SK-N-SH treated with all-trans-retinoic acid at 6 μM for 48 hours (cell line): ENCODE data around the gene SYP.

Experiments used
- ATAC-seq: fragments of 200-7000 bp; cut with Tn5 transposase; 3 replicates; pipeline ENCODE4 v1.9.1; 2020; ENCODE audit warnings: mild to moderate bottlenecking, moderate library complexity
- ARNTL ChIP-seq: fragments of 450-650 bp; formaldehyde crosslinking; IDR thresholded peaks from 2 replicates; pipeline ENCODE4 v1.5.0; 2020; ENCODE audit warnings: low read depth, mild to moderate bottlenecking, moderate library complexity, borderline replicate concordance
- BACH2 ChIP-seq: fragments of 250-450 bp; sonication (Bioruptor Pico); IDR thresholded peaks from 2 replicates; pipeline ENCODE4 v1.9.0; 2021; ENCODE audit warnings: mild to moderate bottlenecking, borderline replicate concordance
- CSDC2 ChIP-seq: fragments of 250-450 bp; sonication (Bioruptor Pico); IDR thresholded peaks from 2 replicates; pipeline ENCODE4 v1.5.0; 2020; ENCODE audit warnings: mild to moderate bottlenecking, moderate library complexity
- ESRRG ChIP-seq: fragments of 250-450 bp; sonication (Bioruptor Pico); IDR thresholded peaks from 2 replicates; pipeline ENCODE4 v1.6.1; 2021; ENCODE audit warnings: mild to moderate bottlenecking
- GLIS3 ChIP-seq: fragments of 250-450 bp; sonication (Bioruptor Pico); IDR thresholded peaks from 2 replicates; pipeline ENCODE4 v1.5.0; 2020; ENCODE audit warnings: mild to moderate bottlenecking, moderate library complexity
- ISL1 ChIP-seq: fragments of 250-450 bp; sonication (Bioruptor Pico); IDR thresholded peaks from 2 replicates; pipeline ENCODE4 v2.1.2; 2022; ENCODE audit warnings: mild to moderate bottlenecking, moderate library complexity
- OSR1 ChIP-seq: fragments of 250-450 bp; sonication (Bioruptor Pico); IDR thresholded peaks from 2 replicates; pipeline ENCODE4 v1.8.0; 2022; ENCODE audit warnings: moderate library complexity, mild to moderate bottlenecking, inconsistent platforms
- PPARA ChIP-seq: fragments of 250-450 bp; sonication (Bioruptor Pico); IDR thresholded peaks from 2 replicates; pipeline ENCODE4 v1.5.0; 2020; ENCODE audit warnings: mild to moderate bottlenecking, borderline replicate concordance
- RARB ChIP-seq: fragments of 250-450 bp; sonication (Bioruptor Pico); IDR thresholded peaks from 2 replicates; pipeline ENCODE4 v1.8.0; 2021; ENCODE audit warnings: mild to moderate bottlenecking, moderate library complexity
- SNAI2 ChIP-seq: fragments of 250-450 bp; sonication (Bioruptor Pico); IDR thresholded peaks from 2 replicates; pipeline ENCODE4 v1.5.0; 2020; ENCODE audit warnings: mild to moderate bottlenecking, moderate library complexity
- TCF4 ChIP-seq: fragments of 250-450 bp; sonication (Bioruptor Pico); IDR thresholded peaks from 2 replicates; pipeline ENCODE4 v1.8.0; 2021; ENCODE audit warnings: mild to moderate bottlenecking, moderate library complexity, borderline replicate concordance
- TOX ChIP-seq: fragments of 250-450 bp; sonication (Bioruptor Pico); IDR thresholded peaks from 2 replicates; pipeline ENCODE4 v1.8.0; 2021; ENCODE audit warnings: mild to moderate bottlenecking, moderate library complexity, borderline replicate concordance
- ZFP3 ChIP-seq: fragments of 250-450 bp; sonication (Bioruptor Pico); IDR thresholded peaks from 2 replicates; pipeline ENCODE4 v1.5.0; 2020; ENCODE audit warnings: mild to moderate bottlenecking, moderate library complexity
- ZNF565 ChIP-seq: fragments of 450-650 bp; formaldehyde crosslinking; conservative IDR thresholded peaks from 2 replicates; pipeline ENCODE4 v1.5.0; 2020; ENCODE audit warnings: low read depth, mild to moderate bottlenecking, moderate library complexity
- ZNF70 ChIP-seq: fragments of 450-650 bp; formaldehyde crosslinking; IDR thresholded peaks from 2 replicates; pipeline ENCODE4 v1.5.0; 2020; ENCODE audit warnings: mild to moderate bottlenecking, moderate library complexity
- ZNF8 ChIP-seq: fragments of 450-650 bp; formaldehyde crosslinking; IDR thresholded peaks from 2 replicates; pipeline ENCODE4 v1.5.0; 2020; ENCODE audit warnings: mild to moderate bottlenecking, moderate library complexity
- TF ChIP-seq, protein P1 (sequence below): fragments of 250-450 bp; sonication (Bioruptor Pico); IDR thresholded peaks from 2 replicates; pipeline ENCODE4 v1.8.0; 2021; ENCODE audit warnings: low read depth, mild to moderate bottlenecking, moderate library complexity, borderline replicate concordance
- TF ChIP-seq, protein P2 (sequence below): fragments of 250-450 bp; sonication (Bioruptor Pico); IDR thresholded peaks from 2 replicates; pipeline ENCODE4 v1.8.0; 2020; ENCODE audit warnings: mild to moderate bottlenecking, moderate library complexity, borderline replicate concordance
- TF ChIP-seq, protein P3 (sequence below): fragments of 250-450 bp; sonication (Bioruptor Pico); IDR thresholded peaks from 2 replicates; pipeline ENCODE4 v1.5.0; 2020; ENCODE audit warnings: mild to moderate bottlenecking, moderate library complexity
- TF ChIP-seq, protein P4 (sequence below): fragments of 250-450 bp; sonication (Bioruptor Pico); IDR thresholded peaks from 2 replicates; pipeline ENCODE4 v1.5.1; 2021; ENCODE audit warnings: mild to moderate bottlenecking, moderate library complexity
- TF ChIP-seq, protein P5 (sequence below): fragments of 250-450 bp; sonication (Bioruptor Pico); IDR thresholded peaks from 2 replicates; pipeline ENCODE4 v1.5.1; 2020; ENCODE audit warnings: low read depth, mild to moderate bottlenecking, moderate library complexity

SYP gene

DNA sequence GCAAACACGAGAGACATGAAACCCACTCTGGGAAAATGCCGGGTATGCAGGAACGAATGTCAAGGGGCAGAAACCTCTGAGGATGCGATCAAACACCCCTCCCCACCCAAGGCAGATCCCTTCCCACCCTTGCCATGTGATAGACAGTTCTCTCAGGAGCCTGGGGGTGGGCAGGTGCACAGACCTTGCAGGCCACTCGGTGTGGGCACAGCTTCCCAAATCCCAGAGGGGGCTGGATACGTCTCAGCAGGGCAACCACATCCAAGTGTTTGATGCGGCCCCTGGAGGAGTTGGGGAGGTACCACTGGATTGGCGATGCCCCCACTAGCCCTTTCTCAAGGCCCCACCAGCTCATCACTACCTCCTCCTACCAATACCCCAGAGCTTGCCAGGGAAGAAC is 10.4 kb upstream of the SYP start (continued):
- TF ChIP-seq, protein P1, sequence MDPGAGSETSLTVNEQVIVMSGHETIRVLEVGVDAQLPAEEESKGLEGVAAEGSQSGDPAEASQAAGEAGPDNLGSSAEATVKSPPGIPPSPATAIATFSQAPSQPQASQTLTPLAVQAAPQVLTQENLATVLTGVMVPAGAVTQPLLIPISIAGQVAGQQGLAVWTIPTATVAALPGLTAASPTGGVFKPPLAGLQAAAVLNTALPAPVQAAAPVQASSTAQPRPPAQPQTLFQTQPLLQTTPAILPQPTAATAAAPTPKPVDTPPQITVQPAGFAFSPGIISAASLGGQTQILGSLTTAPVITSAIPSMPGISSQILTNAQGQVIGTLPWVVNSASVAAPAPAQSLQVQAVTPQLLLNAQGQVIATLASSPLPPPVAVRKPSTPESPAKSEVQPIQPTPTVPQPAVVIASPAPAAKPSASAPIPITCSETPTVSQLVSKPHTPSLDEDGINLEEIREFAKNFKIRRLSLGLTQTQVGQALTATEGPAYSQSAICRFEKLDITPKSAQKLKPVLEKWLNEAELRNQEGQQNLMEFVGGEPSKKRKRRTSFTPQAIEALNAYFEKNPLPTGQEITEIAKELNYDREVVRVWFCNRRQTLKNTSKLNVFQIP (CRISPR knock-in tag), result no peak
- TF ChIP-seq OSR1 (CRISPR knock-in tag), result no peak
- TF ChIP-seq ARNTL (CRISPR knock-in tag), result no peak
- no peak for TF ChIP-seq ESRRG
- TF ChIP-seq, protein P2, sequence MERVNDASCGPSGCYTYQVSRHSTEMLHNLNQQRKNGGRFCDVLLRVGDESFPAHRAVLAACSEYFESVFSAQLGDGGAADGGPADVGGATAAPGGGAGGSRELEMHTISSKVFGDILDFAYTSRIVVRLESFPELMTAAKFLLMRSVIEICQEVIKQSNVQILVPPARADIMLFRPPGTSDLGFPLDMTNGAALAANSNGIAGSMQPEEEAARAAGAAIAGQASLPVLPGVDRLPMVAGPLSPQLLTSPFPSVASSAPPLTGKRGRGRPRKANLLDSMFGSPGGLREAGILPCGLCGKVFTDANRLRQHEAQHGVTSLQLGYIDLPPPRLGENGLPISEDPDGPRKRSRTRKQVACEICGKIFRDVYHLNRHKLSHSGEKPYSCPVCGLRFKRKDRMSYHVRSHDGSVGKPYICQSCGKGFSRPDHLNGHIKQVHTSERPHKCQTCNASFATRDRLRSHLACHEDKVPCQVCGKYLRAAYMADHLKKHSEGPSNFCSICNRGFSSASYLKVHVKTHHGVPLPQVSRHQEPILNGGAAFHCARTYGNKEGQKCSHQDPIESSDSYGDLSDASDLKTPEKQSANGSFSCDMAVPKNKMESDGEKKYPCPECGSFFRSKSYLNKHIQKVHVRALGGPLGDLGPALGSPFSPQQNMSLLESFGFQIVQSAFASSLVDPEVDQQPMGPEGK (CRISPR knock-in tag), result no peak
- TF ChIP-seq BACH2 (CRISPR knock-in tag), result no peak
- TF ChIP-seq ZNF8 (CRISPR knock-in tag), result no peak

DNA sequence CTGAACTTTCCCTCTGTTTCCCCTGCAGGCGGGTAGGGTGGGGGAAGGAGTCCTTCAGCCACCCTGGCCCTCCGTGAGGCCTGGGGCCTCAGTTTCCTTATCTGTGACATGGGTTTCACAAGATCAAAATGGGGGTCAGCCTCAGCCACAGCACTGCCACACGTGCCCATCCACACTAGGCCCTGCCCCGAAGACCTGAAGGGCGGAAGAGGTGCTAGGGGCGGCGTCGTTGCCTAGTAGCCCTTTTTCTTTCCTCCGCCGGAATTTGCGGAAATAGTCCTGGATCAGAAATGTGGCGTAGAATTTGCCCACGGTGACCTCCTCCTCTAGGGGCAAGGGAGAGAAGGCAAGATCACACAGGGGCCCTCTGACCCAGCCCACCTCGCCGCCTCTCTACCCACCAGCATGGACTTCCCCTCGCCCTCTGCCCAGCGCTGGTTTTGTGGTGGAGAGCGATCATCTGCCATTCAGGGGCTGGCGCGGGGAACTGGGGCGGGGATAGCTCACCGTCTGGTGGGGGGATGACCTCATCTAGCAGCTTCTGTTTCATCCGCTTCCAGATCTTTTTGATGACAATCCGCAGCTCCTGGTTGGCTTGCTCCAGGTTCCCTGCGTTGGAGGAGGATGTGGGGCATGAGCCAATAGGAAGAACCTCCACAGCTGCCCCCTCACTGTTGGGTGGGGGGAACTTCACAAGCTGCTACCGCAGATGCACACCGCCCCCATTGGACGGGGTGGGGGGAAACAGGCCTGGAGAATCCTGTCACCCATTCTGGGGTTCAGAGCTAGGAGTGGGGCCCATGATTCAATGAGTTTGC is 9.7 kb upstream of the SYP start:
- ATAC-seq, result no peak
- TF ChIP-seq ZNF70 (CRISPR knock-in tag) (no peak), ZNF565 (CRISPR knock-in tag) (no peak), TOX (CRISPR knock-in tag) (no peak), BACH2 (CRISPR knock-in tag) (no peak), ESRRG (no peak), RARB (CRISPR knock-in tag) (no peak), ZFP3 (CRISPR knock-in tag) (no peak), OSR1 (CRISPR knock-in tag) (no peak), TCF4 (CRISPR knock-in tag) (no peak), ARNTL (CRISPR knock-in tag) (no peak), ZNF8 (CRISPR knock-in tag) (no peak), SNAI2 (CRISPR knock-in tag) (no peak), ISL1 (no peak), GLIS3 (CRISPR knock-in tag) (no peak), CSDC2 (CRISPR knock-in tag) (no peak), PPARA (no peak)
- TF ChIP-seq, protein P2 (CRISPR knock-in tag), result no peak
- TF ChIP-seq, protein P3, sequence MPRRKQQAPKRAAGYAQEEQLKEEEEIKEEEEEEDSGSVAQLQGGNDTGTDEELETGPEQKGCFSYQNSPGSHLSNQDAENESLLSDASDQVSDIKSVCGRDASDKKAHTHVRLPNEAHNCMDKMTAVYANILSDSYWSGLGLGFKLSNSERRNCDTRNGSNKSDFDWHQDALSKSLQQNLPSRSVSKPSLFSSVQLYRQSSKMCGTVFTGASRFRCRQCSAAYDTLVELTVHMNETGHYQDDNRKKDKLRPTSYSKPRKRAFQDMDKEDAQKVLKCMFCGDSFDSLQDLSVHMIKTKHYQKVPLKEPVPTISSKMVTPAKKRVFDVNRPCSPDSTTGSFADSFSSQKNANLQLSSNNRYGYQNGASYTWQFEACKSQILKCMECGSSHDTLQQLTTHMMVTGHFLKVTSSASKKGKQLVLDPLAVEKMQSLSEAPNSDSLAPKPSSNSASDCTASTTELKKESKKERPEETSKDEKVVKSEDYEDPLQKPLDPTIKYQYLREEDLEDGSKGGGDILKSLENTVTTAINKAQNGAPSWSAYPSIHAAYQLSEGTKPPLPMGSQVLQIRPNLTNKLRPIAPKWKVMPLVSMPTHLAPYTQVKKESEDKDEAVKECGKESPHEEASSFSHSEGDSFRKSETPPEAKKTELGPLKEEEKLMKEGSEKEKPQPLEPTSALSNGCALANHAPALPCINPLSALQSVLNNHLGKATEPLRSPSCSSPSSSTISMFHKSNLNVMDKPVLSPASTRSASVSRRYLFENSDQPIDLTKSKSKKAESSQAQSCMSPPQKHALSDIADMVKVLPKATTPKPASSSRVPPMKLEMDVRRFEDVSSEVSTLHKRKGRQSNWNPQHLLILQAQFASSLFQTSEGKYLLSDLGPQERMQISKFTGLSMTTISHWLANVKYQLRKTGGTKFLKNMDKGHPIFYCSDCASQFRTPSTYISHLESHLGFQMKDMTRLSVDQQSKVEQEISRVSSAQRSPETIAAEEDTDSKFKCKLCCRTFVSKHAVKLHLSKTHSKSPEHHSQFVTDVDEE, result no peak
- TF ChIP-seq, protein P4, sequence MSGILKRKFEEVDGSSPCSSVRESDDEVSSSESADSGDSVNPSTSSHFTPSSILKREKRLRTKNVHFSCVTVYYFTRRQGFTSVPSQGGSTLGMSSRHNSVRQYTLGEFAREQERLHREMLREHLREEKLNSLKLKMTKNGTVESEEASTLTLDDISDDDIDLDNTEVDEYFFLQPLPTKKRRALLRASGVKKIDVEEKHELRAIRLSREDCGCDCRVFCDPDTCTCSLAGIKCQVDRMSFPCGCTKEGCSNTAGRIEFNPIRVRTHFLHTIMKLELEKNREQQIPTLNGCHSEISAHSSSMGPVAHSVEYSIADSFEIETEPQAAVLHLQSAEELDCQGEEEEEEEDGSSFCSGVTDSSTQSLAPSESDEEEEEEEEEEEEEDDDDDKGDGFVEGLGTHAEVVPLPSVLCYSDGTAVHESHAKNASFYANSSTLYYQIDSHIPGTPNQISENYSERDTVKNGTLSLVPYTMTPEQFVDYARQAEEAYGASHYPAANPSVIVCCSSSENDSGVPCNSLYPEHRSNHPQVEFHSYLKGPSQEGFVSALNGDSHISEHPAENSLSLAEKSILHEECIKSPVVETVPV (CRISPR knock-in tag), result no peak
- TF ChIP-seq, protein P5, sequence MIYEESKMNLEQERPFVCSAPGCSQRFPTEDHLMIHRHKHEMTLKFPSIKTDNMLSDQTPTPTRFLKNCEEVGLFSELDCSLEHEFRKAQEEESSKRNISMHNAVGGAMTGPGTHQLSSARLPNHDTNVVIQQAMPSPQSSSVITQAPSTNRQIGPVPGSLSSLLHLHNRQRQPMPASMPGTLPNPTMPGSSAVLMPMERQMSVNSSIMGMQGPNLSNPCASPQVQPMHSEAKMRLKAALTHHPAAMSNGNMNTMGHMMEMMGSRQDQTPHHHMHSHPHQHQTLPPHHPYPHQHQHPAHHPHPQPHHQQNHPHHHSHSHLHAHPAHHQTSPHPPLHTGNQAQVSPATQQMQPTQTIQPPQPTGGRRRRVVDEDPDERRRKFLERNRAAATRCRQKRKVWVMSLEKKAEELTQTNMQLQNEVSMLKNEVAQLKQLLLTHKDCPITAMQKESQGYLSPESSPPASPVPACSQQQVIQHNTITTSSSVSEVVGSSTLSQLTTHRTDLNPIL (CRISPR knock-in tag), result no peak
